Activated naive CD8-positive, alpha-beta T cell treated with anti-CD3 and anti-CD28 coated beads, Interleukin-2, amount 10 ng/mL, durations not matched to agents 7 days and 5 days (primary cell): ENCODE measurements around the gene METTL16. TPM values are rescaled to one million over a fixed set of nuclear protein-coding genes. Genes with fewer than 3 reads are reported as not detected.

Source experiments
- ATAC-seq: fragments of 150-1000 bp; cut with Tn5 transposase; one replicate; pipeline ENCODE4 v1.10.0; 2021; ENCODE audit warnings: low read depth, moderate library complexity
- POLR2A ChIA-PET: fragments of 350-600 bp; sonication (Branson Sonifier 250); formaldehyde crosslinking; loops from one replicate; lab custom pipeline; 2021; ENCODE audit warnings: antibody characterized with exemption; lab: Charles Lee
- DNase-seq: peaks from one replicate; pipeline ENCODE4 v3.0.0; 2021
- H3K27ac Mint-ChIP-seq: one replicate; pipeline ENCODE4 v1.8.0; 2022; ENCODE audit warnings: mild to moderate bottlenecking, mixed read lengths
- H3K27me3 Mint-ChIP-seq: one replicate; pipeline ENCODE4 v1.8.0; 2022; ENCODE audit warnings: mild to moderate bottlenecking, moderate library complexity, mixed read lengths
- H3K36me3 Mint-ChIP-seq: one replicate; pipeline ENCODE4 v1.8.0; 2021; ENCODE audit warnings: mild to moderate bottlenecking, mixed read lengths
- H3K4me1 Mint-ChIP-seq: one replicate; pipeline ENCODE4 v1.8.0; 2021; ENCODE audit warnings: mixed read lengths
- H3K4me3 Mint-ChIP-seq: one replicate; pipeline ENCODE4 v1.8.0; 2022; ENCODE audit warnings: mild to moderate bottlenecking, moderate library complexity, mixed read lengths
- H3K9me3 Mint-ChIP-seq: one replicate; pipeline ENCODE4 v1.8.0; 2021; ENCODE audit warnings: mixed read lengths
- total RNA-seq, 2 experiments: library from RNA; stranded (reverse); gene quantifications; one replicate each; pipeline ENCODE4 v1.2.3, GENCODE V29; 2021

METTL16 gene
- total RNA-seq, 2 experiments from 2014 or later, result 32.2 to 36.6 TPM

DNA sequence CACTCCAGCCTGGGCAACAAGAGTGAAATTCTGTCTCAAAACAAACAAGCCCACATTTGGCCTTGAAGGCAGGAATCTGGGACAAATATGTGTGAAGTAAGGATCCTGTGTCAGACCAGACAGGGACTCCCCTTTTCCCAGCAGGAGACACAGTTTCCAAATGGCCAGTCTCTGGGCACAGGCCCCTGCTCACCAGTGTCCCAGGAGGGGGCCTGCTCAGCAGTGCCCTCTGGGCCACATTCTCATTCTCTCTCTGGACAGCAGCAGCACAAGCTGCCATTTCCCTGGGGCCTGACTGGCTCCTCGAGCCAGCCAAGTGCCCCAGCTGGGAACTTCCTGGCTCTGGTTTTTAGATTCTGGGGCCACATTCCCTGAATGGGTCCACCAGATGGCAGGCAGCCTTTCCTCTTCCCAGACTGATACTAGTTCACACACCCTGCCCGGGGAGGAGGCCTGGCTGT is 99.1 kb downstream of the METTL16 start:
- no peaks in the 10 kb centered on the region for H3K9me3 Mint-ChIP-seq
- DNase-seq (no peak), ATAC-seq (no peak)
- no peak overlapping the region for H3K4me3 Mint-ChIP-seq
- POLR2A ChIA-PET, result interaction anchor here (0.6 to 2.0 kb wide), 3 partner anchors 8 to 21 kb away, joined by 3 to 10 read pairs (median 3); no protein-coding TSS in a partner anchor
- H3K27ac Mint-ChIP-seq, result no peak overlapping the region
- no peaks in the 10 kb centered on the region for H3K4me1 Mint-ChIP-seq
- H3K27me3 Mint-ChIP-seq, result no peaks in the 10 kb centered on the region
- peaks cover 2% of the 10 kb centered on the region for H3K36me3 Mint-ChIP-seq

DNA sequence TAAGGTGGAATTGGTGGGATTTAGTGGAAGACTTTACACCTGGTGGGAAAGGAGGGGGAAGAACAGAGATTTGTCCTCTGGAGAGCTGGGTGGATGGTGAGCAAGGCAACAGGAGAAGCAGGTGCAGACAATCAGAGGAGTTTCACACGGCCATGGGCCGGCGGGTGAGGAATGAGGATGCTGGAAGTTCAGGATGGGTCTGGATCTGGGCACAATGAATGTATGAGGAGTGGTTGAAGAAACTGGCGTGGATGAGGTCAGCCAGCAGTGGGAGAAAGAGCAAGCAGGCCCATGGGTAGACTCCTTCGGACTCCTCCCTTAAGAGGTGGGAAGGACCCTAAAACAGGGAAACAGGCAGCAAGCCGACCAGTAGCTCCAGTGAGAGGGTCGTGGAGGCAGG is 100.7 kb downstream of the METTL16 start:
- H3K36me3 Mint-ChIP-seq, result peaks cover 2% of the 10 kb centered on the region
- H3K27ac Mint-ChIP-seq, result no peak overlapping the region
- no peaks in the 10 kb centered on the region for H3K4me1 Mint-ChIP-seq
- H3K4me3 Mint-ChIP-seq, result no peak overlapping the region
- ATAC-seq (no peak), DNase-seq (no peak)
- no peaks in the 10 kb centered on the region for H3K9me3 Mint-ChIP-seq
- H3K27me3 Mint-ChIP-seq, result no peaks in the 10 kb centered on the region
- POLR2A ChIA-PET, result interaction anchor here (1.3 to 2.0 kb wide), 3 partner anchors 9 to 28 kb away, joined by 3 to 10 read pairs (median 7); no protein-coding TSS in a partner anchor

DNA sequence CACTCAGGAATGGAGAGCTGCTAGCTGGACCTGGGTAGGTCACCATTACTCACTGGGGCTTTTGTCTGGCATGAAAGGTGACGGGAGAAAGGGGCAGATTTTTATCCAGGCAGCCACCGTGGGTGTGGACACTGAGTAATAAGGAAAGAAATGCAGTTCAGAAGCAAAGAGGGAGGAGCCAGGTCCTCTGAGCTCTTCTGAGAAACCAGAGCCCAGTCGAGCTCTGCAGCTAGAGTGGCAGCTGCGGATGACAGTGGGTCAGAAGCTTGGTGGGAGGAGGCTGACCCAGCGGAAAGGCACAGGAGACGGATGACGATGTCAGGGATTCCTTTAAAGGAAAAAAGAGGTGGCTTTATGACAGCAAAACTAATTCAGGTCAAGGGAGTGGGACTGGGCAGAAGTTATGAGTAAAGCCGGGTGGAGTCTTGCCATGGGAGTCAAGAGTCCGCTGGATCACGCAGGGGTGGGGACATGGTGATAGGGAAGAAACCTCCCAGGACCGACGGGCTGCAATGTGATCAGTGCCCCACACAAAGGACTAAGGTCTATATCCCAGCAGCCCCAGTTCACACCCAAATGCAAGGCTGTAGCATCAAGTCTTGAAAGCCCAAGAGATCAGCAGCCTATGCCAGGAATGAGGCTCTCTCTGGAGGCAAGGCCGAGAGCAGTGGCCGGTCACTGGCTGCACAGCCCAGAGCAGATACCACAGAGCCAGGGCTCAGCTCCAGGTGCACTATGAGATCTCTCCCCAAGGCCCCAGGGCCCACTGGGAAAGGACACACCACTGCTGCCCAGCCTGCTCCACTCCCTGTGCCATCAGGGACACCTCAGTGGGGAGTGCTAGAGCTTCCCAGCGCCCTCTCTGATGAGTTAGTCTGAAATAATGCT is 104.5 kb downstream of the METTL16 start:
- Mint-ChIP-seq H3K27me3 (no peaks in the 10 kb centered on the region), H3K9me3 (no peaks in the 10 kb centered on the region), H3K4me3 (no peak overlapping the region), H3K36me3 (peaks cover 2% of the 10 kb centered on the region), H3K27ac (peak overlapping the region; percentile 49), H3K4me1 (peaks cover 14% of the 10 kb centered on the region)
- POLR2A ChIA-PET, result no interaction called here
- no peak for DNase-seq
- no peak for ATAC-seq

DNA sequence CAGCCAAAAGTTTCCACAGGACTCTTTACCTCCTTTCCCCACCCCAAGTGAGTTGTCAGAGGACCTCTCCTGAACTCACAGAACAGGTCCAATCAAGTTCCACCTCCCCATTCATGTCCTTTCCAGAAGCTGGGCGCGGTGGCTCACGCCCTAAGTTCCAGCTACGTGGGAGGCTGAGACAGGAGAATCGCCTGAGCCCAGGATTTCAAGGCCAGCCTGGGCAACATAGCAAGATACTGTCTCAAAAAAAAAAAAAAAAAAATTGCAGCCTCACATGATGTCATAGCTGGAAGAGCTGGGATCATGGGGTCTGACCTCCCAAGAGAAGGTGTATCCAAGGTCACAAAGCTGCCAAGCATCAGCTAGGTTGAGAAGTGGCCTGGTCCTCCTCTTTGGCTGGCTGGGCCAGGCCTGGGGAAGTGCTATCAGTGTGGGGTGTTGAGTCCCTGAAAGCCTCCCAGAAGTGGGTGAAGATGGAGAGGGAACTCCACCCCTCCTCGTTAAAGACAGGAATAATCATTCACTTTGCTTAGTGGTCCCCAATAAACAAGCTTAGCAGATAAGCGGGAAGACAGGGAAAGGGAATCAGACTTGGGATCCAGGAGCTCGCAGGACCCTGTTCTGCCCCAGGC is 105.3 kb downstream of the METTL16 start:
- POLR2A ChIA-PET, result no interaction called here
- H3K27ac Mint-ChIP-seq, result peak overlapping the region; percentile 49
- no peaks in the 10 kb centered on the region for H3K9me3 Mint-ChIP-seq
- no peak overlapping the region for H3K4me3 Mint-ChIP-seq
- DNase-seq, result no peak
- H3K27me3 Mint-ChIP-seq, result no peaks in the 10 kb centered on the region
- peaks cover 16% of the 10 kb centered on the region for H3K4me1 Mint-ChIP-seq
- no peak for ATAC-seq
- H3K36me3 Mint-ChIP-seq, result peaks cover 2% of the 10 kb centered on the region

DNA sequence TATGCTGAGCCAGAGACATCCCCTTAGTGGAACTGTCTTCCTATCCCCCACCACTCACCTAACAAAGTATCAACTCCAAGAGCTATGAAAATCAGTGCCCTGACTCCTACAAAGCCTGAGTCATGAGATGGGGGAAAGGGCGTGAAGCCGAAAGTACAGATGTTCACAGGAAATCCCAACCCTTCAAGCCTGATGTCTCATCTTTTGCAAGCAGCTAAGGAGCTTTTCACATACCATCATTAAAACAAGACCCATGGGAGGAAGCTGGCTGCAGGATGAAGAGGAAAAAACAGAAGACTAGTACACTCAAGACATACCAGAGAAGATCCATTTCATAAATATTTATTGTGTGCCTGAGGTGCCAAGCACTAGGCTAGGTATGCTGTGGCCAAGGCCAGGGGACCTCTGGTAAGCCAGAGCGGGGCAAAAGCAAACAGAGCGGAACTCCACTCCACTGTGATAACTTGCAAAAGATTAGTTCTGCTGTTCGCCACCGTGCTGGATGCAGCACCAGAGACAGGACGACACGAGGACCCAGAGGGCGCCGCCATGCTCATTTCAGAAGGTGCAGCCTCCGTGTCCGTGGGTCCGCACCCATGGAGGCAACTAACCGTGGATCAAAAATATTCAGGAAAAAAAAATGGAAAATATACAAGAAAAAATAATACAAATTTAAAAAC is 106.3 kb downstream of the METTL16 start:
- POLR2A ChIA-PET, result no interaction called here
- no peak for ATAC-seq
- no peak overlapping the region for H3K27ac Mint-ChIP-seq

DNA sequence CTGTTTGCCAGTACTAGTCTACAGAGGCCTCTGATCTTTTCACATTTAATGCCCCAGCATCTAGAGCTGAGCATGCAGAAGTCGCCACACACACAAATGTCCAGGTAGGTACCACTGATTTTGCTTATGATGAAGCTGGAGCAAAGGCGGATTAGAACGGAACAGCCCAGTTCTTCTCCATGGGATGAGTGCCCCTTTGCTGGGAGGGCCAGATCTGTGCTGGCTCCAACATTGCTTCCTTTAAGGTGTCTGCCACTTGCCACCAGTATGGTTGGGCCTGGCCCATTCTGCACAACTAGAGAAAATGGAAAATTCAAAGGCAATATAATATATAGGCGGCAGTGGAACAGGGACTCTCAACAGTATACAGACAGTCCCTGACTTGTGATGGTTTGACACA is 108.6 kb downstream of the METTL16 start:
- POLR2A ChIA-PET, result interaction anchor here (0.6 to 4.5 kb wide), 5 partner anchors 8 to 253 kb away, joined by 4 to 73 read pairs (median 7); no protein-coding TSS in a partner anchor
- H3K27ac Mint-ChIP-seq, result peak overlapping the region; percentile 85
- ATAC-seq (no peak), DNase-seq (no peak)
- H3K9me3 Mint-ChIP-seq, result no peaks in the 10 kb centered on the region
- H3K27me3 Mint-ChIP-seq, result no peaks in the 10 kb centered on the region
- H3K4me1 Mint-ChIP-seq, result peaks cover 30% of the 10 kb centered on the region
- no peaks in the 10 kb centered on the region for H3K36me3 Mint-ChIP-seq
- peak overlapping the region; percentile 85 for H3K4me3 Mint-ChIP-seq

More for the DNA sequence above, 106.3 kb downstream of the METTL16 start:
- Mint-ChIP-seq H3K27me3 (no peaks in the 10 kb centered on the region), H3K9me3 (no peaks in the 10 kb centered on the region), H3K4me3 (no peak overlapping the region), H3K36me3 (no peaks in the 10 kb centered on the region), H3K4me1 (peaks cover 16% of the 10 kb centered on the region)
- no peak for DNase-seq

DNA sequence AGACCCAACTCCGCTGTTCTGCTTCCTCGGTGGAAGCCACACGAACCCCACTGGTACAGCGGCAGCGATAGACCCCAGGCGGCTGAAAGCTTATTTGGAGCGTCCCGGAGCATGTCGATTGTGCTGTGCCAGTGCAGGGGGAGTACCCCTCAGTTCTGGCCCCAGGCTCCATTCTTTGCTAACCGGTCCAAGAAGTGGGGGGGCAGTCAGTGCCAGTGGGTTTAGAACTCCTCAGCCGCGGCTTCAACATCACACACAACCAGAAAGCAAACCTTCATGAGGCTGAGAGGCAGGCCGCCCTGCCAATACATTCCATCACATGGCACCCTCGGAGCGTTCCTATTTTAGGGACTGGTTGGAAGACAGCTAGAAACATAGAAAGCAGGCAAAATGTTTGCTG is 109.1 kb downstream of the METTL16 start:
- Mint-ChIP-seq H3K27me3 (no peaks in the 10 kb centered on the region), H3K4me3 (peak overlapping the region; percentile 85), H3K9me3 (no peaks in the 10 kb centered on the region), H3K36me3 (no peaks in the 10 kb centered on the region), H3K27ac (peak overlapping the region; percentile 85), H3K4me1 (peaks cover 34% of the 10 kb centered on the region)
- DNase-seq, result no peak
- POLR2A ChIA-PET, result interaction anchor here (1.9 to 4.5 kb wide), 4 partner anchors 9 to 20 kb away, joined by 5 to 73 read pairs (median 12); no protein-coding TSS in a partner anchor
- no peak for ATAC-seq

DNA sequence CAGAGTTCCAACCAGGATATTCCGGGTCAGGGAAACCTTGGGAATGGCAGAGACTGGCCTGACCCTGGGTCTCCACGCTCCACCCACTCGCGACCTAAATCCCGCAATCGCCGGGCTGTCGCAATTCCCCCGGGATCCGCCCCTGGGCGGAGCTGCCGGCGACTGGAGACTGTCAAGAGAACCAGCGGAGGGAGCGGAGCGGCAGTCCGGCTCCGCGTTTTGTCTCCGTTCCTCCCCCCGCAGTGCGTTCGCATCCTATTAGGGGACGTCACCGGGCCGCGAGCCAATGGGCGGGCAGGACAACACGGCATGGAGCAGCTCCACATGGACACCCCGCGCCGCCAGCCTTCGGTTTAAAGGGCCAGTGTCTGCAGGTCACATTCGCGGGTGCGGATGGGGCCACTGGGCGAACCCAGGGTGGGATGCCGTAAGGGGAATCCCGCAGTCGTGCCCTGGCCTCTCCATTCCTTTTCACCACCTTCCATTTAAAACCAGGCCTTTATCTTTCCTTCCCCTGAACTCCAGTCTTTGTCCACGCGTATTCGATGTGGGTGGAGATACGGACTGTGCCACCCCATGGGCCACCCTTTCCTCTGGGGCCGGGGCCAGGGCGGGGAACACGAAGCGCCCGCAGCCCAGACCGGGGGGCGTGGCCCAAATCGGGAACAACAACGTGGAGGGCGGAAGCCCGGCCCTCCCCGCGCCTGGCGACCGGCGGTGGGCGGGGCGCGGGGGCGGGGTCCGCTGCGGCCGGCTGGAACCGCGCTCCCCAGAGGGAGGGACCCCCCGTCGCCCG is 110.1 kb downstream of the METTL16 start:
- ATAC-seq (peak; percentile 50), DNase-seq (peak; percentile 98)
- H3K27ac Mint-ChIP-seq, result peak overlapping the region; percentile 98
- no peaks in the 10 kb centered on the region for H3K27me3 Mint-ChIP-seq
- no peaks in the 10 kb centered on the region for H3K36me3 Mint-ChIP-seq
- peak overlapping the region; percentile 93 for H3K4me3 Mint-ChIP-seq
- POLR2A ChIA-PET, result interaction anchor here (0.5 to 4.5 kb wide), 7 partner anchors 9 to 343 kb away, joined by 3 to 73 read pairs (median 5); partner anchors contain the start of gene TSR1
- no peaks in the 10 kb centered on the region for H3K9me3 Mint-ChIP-seq
- H3K4me1 Mint-ChIP-seq, result peaks cover 40% of the 10 kb centered on the region

DNA sequence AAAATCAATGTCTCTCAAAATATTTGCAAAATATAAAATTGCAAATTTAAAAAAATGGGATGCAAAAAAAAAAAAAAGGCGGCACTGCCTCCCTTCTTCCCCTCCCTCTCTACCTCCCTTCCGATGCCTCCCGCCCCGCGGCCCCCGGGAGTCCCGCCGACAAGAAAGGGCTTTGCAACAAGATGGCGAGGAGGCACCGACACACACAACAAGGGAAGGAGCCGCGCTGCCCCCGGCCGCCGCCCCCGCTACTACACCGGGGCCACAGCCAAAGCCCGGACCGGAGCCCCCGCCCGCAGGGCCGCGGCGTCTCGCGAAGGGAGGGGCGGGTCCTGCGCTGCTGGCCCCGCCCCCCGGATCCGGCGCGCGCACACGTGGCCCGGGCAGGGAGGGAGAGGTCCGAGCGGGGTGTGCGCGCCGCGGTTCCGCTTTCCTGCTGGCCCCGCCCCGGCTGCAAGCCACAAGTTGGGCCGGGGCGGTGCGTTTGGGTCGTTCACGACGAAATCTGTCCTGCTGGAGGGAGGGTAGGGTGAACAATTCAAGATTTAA is 110.7 kb downstream of the METTL16 start, which contains the start of gene MNT:
MNT (minus strand) TSS at position 184 of the 549 bp plus-strand sequence. CDS start 348 bp downstream, outside the sequence.
- peaks cover 44% of the 10 kb centered on the region for H3K4me1 Mint-ChIP-seq
- no peaks in the 10 kb centered on the region for H3K27me3 Mint-ChIP-seq
- H3K36me3 Mint-ChIP-seq, result no peaks in the 10 kb centered on the region
- POLR2A ChIA-PET, result interaction anchor here (0.8 to 4.5 kb wide), 7 partner anchors 9 to 342 kb away, joined by 3 to 73 read pairs (median 7); partner anchors contain the start of gene TSR1
- H3K4me3 Mint-ChIP-seq, result peak within 1 kb of the TSS; percentile 93
- no peaks in the 10 kb centered on the region for H3K9me3 Mint-ChIP-seq
- H3K27ac Mint-ChIP-seq, result peak within 1 kb of the TSS; percentile 100
- ATAC-seq, result peak; percentile 35
- DNase-seq, result peak; percentile 97

DNA sequence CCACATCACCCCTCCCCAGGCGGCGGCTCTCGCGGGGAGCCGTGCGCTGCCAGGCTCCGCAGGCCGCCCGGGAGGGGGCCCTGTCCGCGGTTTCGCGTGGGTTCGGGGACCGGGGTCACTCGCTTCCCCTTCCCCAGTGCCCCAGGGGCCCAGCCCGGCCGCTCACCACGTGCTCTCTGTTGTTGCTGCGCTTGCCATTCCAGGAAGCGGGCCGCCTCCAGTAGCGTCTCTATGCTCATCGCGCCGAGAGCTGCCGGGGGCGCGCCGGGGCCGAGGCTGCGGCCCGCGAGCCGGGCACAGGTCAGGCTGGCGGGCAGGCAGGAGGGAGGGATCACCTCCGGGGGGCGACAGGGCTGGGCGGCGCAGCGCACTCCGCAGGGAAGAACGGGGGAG is 111.2 kb downstream of the METTL16 start:
- DNase-seq (peak; percentile 77), ATAC-seq (peak; percentile 3)
- H3K27me3 Mint-ChIP-seq, result no peaks in the 10 kb centered on the region
- H3K4me1 Mint-ChIP-seq, result peaks cover 44% of the 10 kb centered on the region
- H3K27ac Mint-ChIP-seq, result peak overlapping the region; percentile 100
- no peaks in the 10 kb centered on the region for H3K9me3 Mint-ChIP-seq
- no peaks in the 10 kb centered on the region for H3K36me3 Mint-ChIP-seq
- POLR2A ChIA-PET, result interaction anchor here (1.6 to 4.5 kb wide), 4 partner anchors 8 to 342 kb away, joined by 3 to 73 read pairs (median 12); no protein-coding TSS in a partner anchor
- H3K4me3 Mint-ChIP-seq, result peak overlapping the region; percentile 93

DNA sequence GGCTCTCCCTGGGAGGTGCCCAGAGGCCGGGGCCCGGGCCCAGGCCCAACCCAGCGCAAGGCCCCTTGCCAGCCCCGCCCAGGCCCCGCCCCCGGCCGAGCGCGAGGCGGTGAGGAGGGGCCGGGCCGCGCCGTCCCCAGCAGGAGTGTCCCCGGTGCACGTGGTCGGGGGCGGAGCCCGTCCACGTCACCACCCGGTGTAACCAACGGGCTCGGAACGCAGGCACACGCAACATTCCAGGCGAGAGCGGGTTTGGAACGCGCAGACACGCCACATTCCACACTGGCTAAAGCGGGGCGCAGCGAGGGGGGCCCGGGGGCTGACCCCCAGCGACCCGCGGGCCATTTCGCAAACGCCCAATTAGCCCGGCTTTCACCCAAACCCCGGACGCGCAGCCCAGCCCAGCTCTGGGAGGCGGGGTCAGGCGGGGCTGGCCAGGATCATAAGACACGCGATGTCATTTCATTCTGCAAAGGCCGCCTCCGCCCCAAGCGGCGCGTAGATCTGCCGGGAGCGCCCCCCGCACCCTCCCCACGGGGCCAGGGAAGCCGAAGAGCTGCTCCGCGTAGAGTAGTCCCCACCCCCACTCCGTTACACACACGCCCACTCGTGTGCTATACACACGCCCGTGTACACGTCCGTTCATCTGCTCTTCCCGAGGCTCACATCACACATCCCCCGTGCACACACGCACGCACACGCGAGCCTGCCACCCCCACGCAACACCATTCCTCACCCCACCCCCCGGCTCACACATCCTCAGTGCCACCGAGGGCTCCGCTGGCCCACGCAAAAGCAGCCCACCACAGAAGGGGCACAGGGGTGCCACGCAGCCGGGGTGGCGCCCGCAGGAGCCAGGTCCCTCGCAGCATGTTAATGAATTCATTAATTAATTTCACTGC is 111.9 kb downstream of the METTL16 start:
- H3K4me3 Mint-ChIP-seq, result peak overlapping the region; percentile 93
- DNase-seq (peak; percentile 98), ATAC-seq (peak; percentile 51)
- POLR2A ChIA-PET, result interaction anchor here (0.6 to 4.5 kb wide), 7 partner anchors 8 to 264 kb away, joined by 3 to 73 read pairs (median 4); partner anchors contain the start of gene TSR1
- no peaks in the 10 kb centered on the region for H3K9me3 Mint-ChIP-seq
- no peaks in the 10 kb centered on the region for H3K27me3 Mint-ChIP-seq
- H3K36me3 Mint-ChIP-seq, result no peaks in the 10 kb centered on the region
- peaks cover 41% of the 10 kb centered on the region for H3K4me1 Mint-ChIP-seq
- peak overlapping the region; percentile 100 for H3K27ac Mint-ChIP-seq
